HG02884 (cell line): ENCODE results near the gene ZNF292.
"Not testable (repeated sequence)": the region's sequence is repeated elsewhere in the genome, so short reads cannot be mapped to it uniquely, and the experiment has no call there.

Experiments
- ATAC-seq: cut with Tn5 transposase; IDR thresholded peaks from one replicate; pipeline ENCODE4 v1.9.1; 2021; ENCODE audit warnings: mild to moderate bottlenecking, moderate library complexity; ENCODE audit not compliant: unreplicated experiment

Gene ZNF292

GRCh38 chr6:87264481-87264880 is 109.1 kb downstream of the ZNF292 start:
- no peak for ATAC-seq

- no peak for ATAC-seq
Observed at GRCh38 chr6:87274660-87275274, 119.4 kb downstream of the ZNF292 start.

GRCh38 chr6:87276624-87277023 is 121.3 kb downstream of the ZNF292 start:
- no peak for ATAC-seq

- peak; percentile 45 for ATAC-seq
Observed at GRCh38 chr6:87277123-87277522, 121.8 kb downstream of the ZNF292 start.

GRCh38 chr6:87279196-87279595 is 123.8 kb downstream of the ZNF292 start:
- no peak for ATAC-seq

- no peak for ATAC-seq
Observed at GRCh38 chr6:87281426-87281825, 126.1 kb downstream of the ZNF292 start.

- ATAC-seq = no peak
Observed at GRCh38 chr6:87282743-87283142, 127.4 kb downstream of the ZNF292 start.

- ATAC-seq = no peak
Observed at GRCh38 chr6:87283461-87283860, 128.1 kb downstream of the ZNF292 start.

GRCh38 chr6:87287251-87287650 is 131.9 kb downstream of the ZNF292 start:
- no peak for ATAC-seq

- no peak for ATAC-seq
Observed at GRCh38 chr6:87289571-87289970, 134.2 kb downstream of the ZNF292 start.

GRCh38 chr6:87291883-87292282 is 136.5 kb downstream of the ZNF292 start:
- ATAC-seq = no peak

GRCh38 chr6:87293526-87293925 is 138.2 kb downstream of the ZNF292 start:
- ATAC-seq = no peak

- no peak for ATAC-seq
Observed at GRCh38 chr6:87297119-87297518, 141.8 kb downstream of the ZNF292 start.

- not testable (repeated sequence) for ATAC-seq
Observed at GRCh38 chr6:87301277-87301676, 145.9 kb downstream of the ZNF292 start.

- ATAC-seq = no peak
Observed at GRCh38 chr6:87308970-87309369, 153.6 kb downstream of the ZNF292 start.

GRCh38 chr6:87312860-87313259 is 157.5 kb downstream of the ZNF292 start:
- no peak for ATAC-seq
